HepG2 (cell line): ENCODE measurements around the gene EFS. TPM values are rescaled to one million over a fixed set of nuclear protein-coding genes. Genes with fewer than 3 reads are reported as not detected.

Experiments
- ARID2 ChIP-seq: sonication (generic); formaldehyde crosslinking; IDR thresholded peaks from 2 replicates; pipeline ENCODE4 v1.8.1; 2022; ENCODE audit warnings: mild to moderate bottlenecking, missing genetic modification reagents, borderline replicate concordance
- CREBL2 ChIP-seq: sonication (generic); formaldehyde crosslinking; IDR thresholded peaks from 2 replicates; pipeline ENCODE4 v1.8.1; 2023; ENCODE audit warnings: missing genetic modification reagents, mild to moderate bottlenecking, borderline replicate concordance
- DMTF1 ChIP-seq: sonication (generic); formaldehyde crosslinking; IDR thresholded peaks from 2 replicates; pipeline ENCODE4 v1.4.0; 2020; ENCODE audit warnings: mild to moderate bottlenecking, missing genetic modification reagents
- ETV5 ChIP-seq: IDR thresholded peaks from 2 replicates; pipeline ENCODE4 v1.6.1; 2018; ENCODE audit warnings: missing biosample characterization, missing genetic modification reagents, inconsistent platforms, borderline replicate concordance
- IKZF4 ChIP-seq: sonication (generic); formaldehyde crosslinking; IDR thresholded peaks from 2 replicates; pipeline ENCODE4 v1.5.1; 2020; ENCODE audit warnings: borderline replicate concordance, mild to moderate bottlenecking, low read depth, missing genetic modification reagents; ENCODE audit errors: not compliant biosample characterization
- NRL ChIP-seq: sonication (generic); formaldehyde crosslinking; IDR thresholded peaks from 2 replicates; pipeline ENCODE4 v1.5.0; 2020; ENCODE audit warnings: missing genetic modification reagents, mild to moderate bottlenecking, moderate library complexity, borderline replicate concordance
- POLR2A ChIP-seq, 2 experiments: IDR thresholded peaks; 2 replicates each; pipeline ENCODE4 v1.6.1; 2011; ENCODE audit warnings: low read depth in 2 of 2, low read length in 2 of 2, mild to moderate bottlenecking in 1 of 2, moderate library complexity in 1 of 2; ENCODE audit not compliant: insufficient read depth in 1 of 2
- POLR2AphosphoS5 ChIP-seq: IDR thresholded peaks from 2 replicates; pipeline ENCODE4 v1.6.1; 2012; ENCODE audit warnings: low read depth, low read length
- RAD51 ChIP-seq: fragments of 450-650 bp; IDR thresholded peaks from 2 replicates; pipeline ENCODE4 v1.6.1; 2016; ENCODE audit warnings: borderline replicate concordance
- TRAFD1 ChIP-seq: sonication (generic); formaldehyde crosslinking; IDR thresholded peaks from 2 replicates; pipeline ENCODE4 v1.5.1; 2020; ENCODE audit warnings: missing genetic modification reagents, mild to moderate bottlenecking, borderline replicate concordance
- YEATS4 ChIP-seq: sonication (generic); formaldehyde crosslinking; IDR thresholded peaks from 2 replicates; pipeline ENCODE4 v1.4.0; 2020; ENCODE audit warnings: missing genetic modification reagents, borderline replicate concordance
- ZBTB7B ChIP-seq: sonication (generic); formaldehyde crosslinking; IDR thresholded peaks from 2 replicates; pipeline ENCODE4 v1.4.0; 2020; ENCODE audit warnings: missing genetic modification reagents
- ZFP62 ChIP-seq: sonication (generic); formaldehyde crosslinking; IDR thresholded peaks from 2 replicates; pipeline ENCODE4 v1.4.0; 2020; ENCODE audit warnings: missing genetic modification reagents
- ZFX ChIP-seq: sonication (generic); formaldehyde crosslinking; IDR thresholded peaks from 2 replicates; pipeline ENCODE4 v1.4.0; 2020; ENCODE audit warnings: mild to moderate bottlenecking, low read depth, missing genetic modification reagents, moderate library complexity
- ZNF414 ChIP-seq: sonication (generic); formaldehyde crosslinking; IDR thresholded peaks from 2 replicates; pipeline ENCODE4 v1.5.0; 2020; ENCODE audit warnings: missing genetic modification reagents
- ZNF503 ChIP-seq: sonication (generic); formaldehyde crosslinking; IDR thresholded peaks from 2 replicates; pipeline ENCODE4 v1.4.0; 2020; ENCODE audit warnings: missing genetic modification reagents
- polyA plus RNA-seq, 8 experiments: library from polyadenylated mRNA; depleted of rRNA in 3 of 8; stranded (reverse) in 7 of 8; unstranded in 1 of 8; fragments of >200 nt; fragmentation: Illumina TruSeq in 4 of 8; extraction: Trizol in 4 of 8; gene quantifications; 2 replicates each; pipeline versions ENCODE4 v1.2.1 to v1.2.3, GENCODE V29; 2011 to 2016; ENCODE audit warnings: low read depth in 4 of 8, missing spikeins in 1 of 8, mixed read lengths in 1 of 8; ENCODE audit not compliant: insufficient read depth in 1 of 8
- total RNA-seq, 5 experiments: library from RNA; depleted of rRNA; stranded (reverse); fragments of >200 nt; fragmentation: Illumina TruSeq; extraction: Trizol; gene quantifications; 2 replicates each; pipeline ENCODE4 v1.2.3, GENCODE V29; 2016; ENCODE audit warnings: low read depth in 1 of 5
- TF ChIP-seq, protein P1 (sequence below): IDR thresholded peaks from 2 replicates; pipeline ENCODE4 v1.6.1; 2018; ENCODE audit warnings: missing genetic modification reagents, mild to moderate bottlenecking, missing compliant biosample characterization
- TF ChIP-seq, protein P2 (sequence below): sonication (generic); formaldehyde crosslinking; IDR thresholded peaks from 2 replicates; pipeline ENCODE4 v1.5.0; 2020; ENCODE audit warnings: mild to moderate bottlenecking, low read depth, missing genetic modification reagents, borderline replicate concordance

EFS gene
- total and polyA plus RNA-seq, 2 of the 13 experiments (the other 11 are each of a cell fraction or from before 2014, with no cell fraction given): not detected

- TF ChIP-seq ZFP62 (CRISPR knock-in tag): no peak
- TF ChIP-seq DMTF1 (CRISPR knock-in tag): no peak
- TF ChIP-seq YEATS4 (CRISPR knock-in tag): no peak
- TF ChIP-seq POLR2A (IDR thresholded peaks at IDR 0.05; ENCODE audit: insufficient read depth in 1 of 2, low read depth in 2 of 2, low read length in 2 of 2): no peak
- TF ChIP-seq IKZF4 (CRISPR knock-in tag): no peak
- peak; percentile 47; the same call in 1 of the 2 replicates for TF ChIP-seq ZFX (CRISPR knock-in tag)
- TF ChIP-seq POLR2AphosphoS5: no peak
- no peak for TF ChIP-seq CREBL2 (CRISPR knock-in tag)
- no peak for TF ChIP-seq ZBTB7B (CRISPR knock-in tag)
- TF ChIP-seq, protein P1, sequence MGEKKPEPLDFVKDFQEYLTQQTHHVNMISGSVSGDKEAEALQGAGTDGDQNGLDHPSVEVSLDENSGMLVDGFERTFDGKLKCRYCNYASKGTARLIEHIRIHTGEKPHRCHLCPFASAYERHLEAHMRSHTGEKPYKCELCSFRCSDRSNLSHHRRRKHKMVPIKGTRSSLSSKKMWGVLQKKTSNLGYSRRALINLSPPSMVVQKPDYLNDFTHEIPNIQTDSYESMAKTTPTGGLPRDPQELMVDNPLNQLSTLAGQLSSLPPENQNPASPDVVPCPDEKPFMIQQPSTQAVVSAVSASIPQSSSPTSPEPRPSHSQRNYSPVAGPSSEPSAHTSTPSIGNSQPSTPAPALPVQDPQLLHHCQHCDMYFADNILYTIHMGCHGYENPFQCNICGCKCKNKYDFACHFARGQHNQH (CRISPR knock-in tag): peak; percentile 72; the same call in 1 of the 2 replicates
- no peak for TF ChIP-seq ARID2 (CRISPR knock-in tag)
- no peak for TF ChIP-seq TRAFD1 (CRISPR knock-in tag)
- TF ChIP-seq, protein P2, sequence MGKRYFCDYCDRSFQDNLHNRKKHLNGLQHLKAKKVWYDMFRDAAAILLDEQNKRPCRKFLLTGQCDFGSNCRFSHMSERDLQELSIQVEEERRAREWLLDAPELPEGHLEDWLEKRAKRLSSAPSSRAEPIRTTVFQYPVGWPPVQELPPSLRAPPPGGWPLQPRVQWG: no peak
- no peak for TF ChIP-seq RAD51
- TF ChIP-seq ETV5 (CRISPR knock-in tag): no peak
- no peak for TF ChIP-seq ZNF414 (CRISPR knock-in tag)
- no peak for TF ChIP-seq ZNF503 (CRISPR knock-in tag)
- peak; percentile 73 for TF ChIP-seq NRL (CRISPR knock-in tag)
Measured at GRCh38 chr14:23379366-23380196, 14.6 kb upstream of the EFS start (continued).
